Measurements from ENCODE around the gene ABCC9.

ABCC9 gene

DNA sequence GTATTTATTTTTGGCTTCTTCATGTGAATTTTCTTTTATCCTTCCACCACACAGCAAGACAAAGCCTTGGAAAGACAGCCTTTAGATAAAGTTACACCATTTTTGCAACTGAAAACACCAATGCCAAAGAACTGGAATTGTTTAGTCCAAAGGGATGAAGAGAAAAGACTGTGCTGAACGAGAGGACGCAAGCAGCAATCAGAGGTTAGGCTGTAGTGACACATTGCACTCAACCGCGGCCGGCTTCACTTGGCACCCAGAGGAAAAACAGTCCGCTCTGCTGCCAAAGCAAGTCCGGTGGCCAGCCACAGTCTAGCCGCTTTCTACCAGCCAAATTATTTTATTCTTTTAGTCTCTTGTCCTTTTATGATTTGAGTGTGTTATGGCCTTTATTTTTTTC is 117.6 kb downstream of the ABCC9 start:
- TF ChIP-seq, protein P1, sequence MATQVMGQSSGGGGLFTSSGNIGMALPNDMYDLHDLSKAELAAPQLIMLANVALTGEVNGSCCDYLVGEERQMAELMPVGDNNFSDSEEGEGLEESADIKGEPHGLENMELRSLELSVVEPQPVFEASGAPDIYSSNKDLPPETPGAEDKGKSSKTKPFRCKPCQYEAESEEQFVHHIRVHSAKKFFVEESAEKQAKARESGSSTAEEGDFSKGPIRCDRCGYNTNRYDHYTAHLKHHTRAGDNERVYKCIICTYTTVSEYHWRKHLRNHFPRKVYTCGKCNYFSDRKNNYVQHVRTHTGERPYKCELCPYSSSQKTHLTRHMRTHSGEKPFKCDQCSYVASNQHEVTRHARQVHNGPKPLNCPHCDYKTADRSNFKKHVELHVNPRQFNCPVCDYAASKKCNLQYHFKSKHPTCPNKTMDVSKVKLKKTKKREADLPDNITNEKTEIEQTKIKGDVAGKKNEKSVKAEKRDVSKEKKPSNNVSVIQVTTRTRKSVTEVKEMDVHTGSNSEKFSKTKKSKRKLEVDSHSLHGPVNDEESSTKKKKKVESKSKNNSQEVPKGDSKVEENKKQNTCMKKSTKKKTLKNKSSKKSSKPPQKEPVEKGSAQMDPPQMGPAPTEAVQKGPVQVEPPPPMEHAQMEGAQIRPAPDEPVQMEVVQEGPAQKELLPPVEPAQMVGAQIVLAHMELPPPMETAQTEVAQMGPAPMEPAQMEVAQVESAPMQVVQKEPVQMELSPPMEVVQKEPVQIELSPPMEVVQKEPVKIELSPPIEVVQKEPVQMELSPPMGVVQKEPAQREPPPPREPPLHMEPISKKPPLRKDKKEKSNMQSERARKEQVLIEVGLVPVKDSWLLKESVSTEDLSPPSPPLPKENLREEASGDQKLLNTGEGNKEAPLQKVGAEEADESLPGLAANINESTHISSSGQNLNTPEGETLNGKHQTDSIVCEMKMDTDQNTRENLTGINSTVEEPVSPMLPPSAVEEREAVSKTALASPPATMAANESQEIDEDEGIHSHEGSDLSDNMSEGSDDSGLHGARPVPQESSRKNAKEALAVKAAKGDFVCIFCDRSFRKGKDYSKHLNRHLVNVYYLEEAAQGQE (IDR thresholded peaks at IDR 0.05; ENCODE audit: insufficient replicate concordance, low read depth) = no peak
- no peak for TF ChIP-seq POLR2AphosphoS5 (IDR thresholded peaks at IDR 0.05; ENCODE audit: low read depth)
- TF ChIP-seq, protein P2, sequence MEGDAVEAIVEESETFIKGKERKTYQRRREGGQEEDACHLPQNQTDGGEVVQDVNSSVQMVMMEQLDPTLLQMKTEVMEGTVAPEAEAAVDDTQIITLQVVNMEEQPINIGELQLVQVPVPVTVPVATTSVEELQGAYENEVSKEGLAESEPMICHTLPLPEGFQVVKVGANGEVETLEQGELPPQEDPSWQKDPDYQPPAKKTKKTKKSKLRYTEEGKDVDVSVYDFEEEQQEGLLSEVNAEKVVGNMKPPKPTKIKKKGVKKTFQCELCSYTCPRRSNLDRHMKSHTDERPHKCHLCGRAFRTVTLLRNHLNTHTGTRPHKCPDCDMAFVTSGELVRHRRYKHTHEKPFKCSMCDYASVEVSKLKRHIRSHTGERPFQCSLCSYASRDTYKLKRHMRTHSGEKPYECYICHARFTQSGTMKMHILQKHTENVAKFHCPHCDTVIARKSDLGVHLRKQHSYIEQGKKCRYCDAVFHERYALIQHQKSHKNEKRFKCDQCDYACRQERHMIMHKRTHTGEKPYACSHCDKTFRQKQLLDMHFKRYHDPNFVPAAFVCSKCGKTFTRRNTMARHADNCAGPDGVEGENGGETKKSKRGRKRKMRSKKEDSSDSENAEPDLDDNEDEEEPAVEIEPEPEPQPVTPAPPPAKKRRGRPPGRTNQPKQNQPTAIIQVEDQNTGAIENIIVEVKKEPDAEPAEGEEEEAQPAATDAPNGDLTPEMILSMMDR (IDR thresholded peaks at IDR 0.05; ENCODE audit: insufficient read depth, low read length) = no peak
- TF ChIP-seq SPI1 (IDR thresholded peaks at IDR 0.05; ENCODE audit: borderline replicate concordance, low read depth) = no peak
- TF ChIP-seq GABPA (IDR thresholded peaks at IDR 0.05; ENCODE audit: low read depth) = no peak
- DNase-seq (ENCODE audit: low read depth in 1 of 2, low spot score in 1 of 2) = no peak
- Histone ChIP-seq H3K27me3 (ENCODE audit: insufficient read depth, poor library complexity, severe bottlenecking) (no peaks in the 10 kb centered on the region), H3K4me3 (replicated peaks; ENCODE audit: insufficient read depth, low read length) (no peak overlapping the region), H3K27ac (replicated peaks) (no peak overlapping the region)

DNA sequence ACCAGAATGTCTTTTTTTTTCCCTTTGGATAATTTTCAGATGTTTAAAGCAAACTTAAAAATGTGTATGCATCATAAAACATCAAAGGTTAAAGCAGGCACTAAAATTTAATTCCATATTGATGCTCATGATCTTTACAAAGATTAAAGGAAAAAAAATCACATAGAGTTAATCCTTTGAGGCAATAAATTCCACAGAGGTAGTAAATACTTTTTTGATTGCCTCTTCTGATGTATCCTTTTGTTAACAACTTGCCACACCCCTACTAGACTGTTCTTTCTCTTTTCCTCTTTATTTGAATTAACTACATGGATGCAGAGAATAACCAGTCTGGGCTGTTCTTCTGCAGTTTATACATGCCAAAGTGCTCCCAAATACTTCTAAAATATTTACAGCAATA is 121.5 kb downstream of the ABCC9 start:
- H3K27me3 ChIP-seq (ENCODE audit: insufficient read depth, poor library complexity, severe bottlenecking) = no peaks in the 10 kb centered on the region
- TF ChIP-seq, protein P2 (IDR thresholded peaks at IDR 0.05; ENCODE audit: insufficient read depth, low read length) = no peak
- no peak for TF ChIP-seq SPI1 (IDR thresholded peaks at IDR 0.05; ENCODE audit: borderline replicate concordance, low read depth)
- no peak for TF ChIP-seq POLR2AphosphoS5 (IDR thresholded peaks at IDR 0.05; ENCODE audit: low read depth)
- no peak for TF ChIP-seq GABPA (IDR thresholded peaks at IDR 0.05; ENCODE audit: low read depth)
- TF ChIP-seq, protein P1 (IDR thresholded peaks at IDR 0.05; ENCODE audit: insufficient replicate concordance, low read depth) = no peak
- no peak overlapping the region for H3K4me3 ChIP-seq (replicated peaks; ENCODE audit: insufficient read depth, low read length)
- no peak overlapping the region for H3K27ac ChIP-seq (replicated peaks)
- no peak for DNase-seq (ENCODE audit: low read depth in 1 of 2, low spot score in 1 of 2)

DNA sequence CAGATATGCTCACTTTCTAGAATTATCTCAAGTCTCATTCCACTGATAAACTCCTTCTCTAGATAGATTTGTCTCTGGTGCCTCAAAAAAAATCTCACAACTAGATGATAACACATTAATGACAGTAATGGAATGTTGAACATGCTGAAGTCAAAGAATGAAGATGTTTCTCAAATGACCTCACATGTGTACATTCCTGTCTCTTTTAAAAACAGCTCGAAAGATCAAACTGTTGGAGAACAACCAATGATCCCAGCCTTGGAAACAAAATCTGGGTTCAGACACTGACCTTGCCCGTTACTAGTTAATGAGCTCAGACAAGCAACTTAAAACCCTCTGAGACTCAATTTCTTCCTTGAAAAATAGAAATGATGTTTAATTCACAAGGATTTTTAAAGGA is 122.0 kb downstream of the ABCC9 start:
- DNase-seq (ENCODE audit: low read depth in 1 of 2, low spot score in 1 of 2) = no peak
- Histone ChIP-seq H3K27me3 (ENCODE audit: insufficient read depth, poor library complexity, severe bottlenecking) (no peaks in the 10 kb centered on the region), H3K4me3 (replicated peaks; ENCODE audit: insufficient read depth, low read length) (no peak overlapping the region), H3K27ac (replicated peaks) (no peak overlapping the region)
- TF ChIP-seq GABPA (IDR thresholded peaks at IDR 0.05; ENCODE audit: low read depth) (no peak), POLR2AphosphoS5 (IDR thresholded peaks at IDR 0.05; ENCODE audit: low read depth) (no peak), SPI1 (IDR thresholded peaks at IDR 0.05; ENCODE audit: borderline replicate concordance, low read depth) (no peak)
- TF ChIP-seq, protein P2 (IDR thresholded peaks at IDR 0.05; ENCODE audit: insufficient read depth, low read length) = no peak

DNA sequence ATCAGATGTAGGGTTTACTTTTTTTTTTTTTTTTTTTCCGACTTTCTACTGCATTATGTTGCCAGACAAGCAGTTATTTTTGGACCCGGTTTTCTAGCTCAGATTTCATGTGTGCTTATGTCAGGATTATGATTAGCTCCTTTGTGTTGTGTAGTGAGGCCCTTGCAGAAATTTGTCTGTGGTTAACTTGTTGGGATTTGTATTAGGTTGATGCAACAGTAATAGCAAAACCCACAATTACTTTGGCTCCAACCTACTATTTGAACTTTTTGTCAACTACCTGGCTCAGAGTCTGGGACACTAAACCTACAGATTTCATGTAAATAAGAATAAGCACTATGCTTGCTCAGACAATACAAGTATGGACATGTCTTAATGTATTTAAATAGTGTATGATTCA is 122.6 kb downstream of the ABCC9 start:
- H3K27ac ChIP-seq (replicated peaks) = no peak overlapping the region
- H3K27me3 ChIP-seq (ENCODE audit: insufficient read depth, poor library complexity, severe bottlenecking) = no peaks in the 10 kb centered on the region
- DNase-seq (ENCODE audit: low read depth in 1 of 2, low spot score in 1 of 2) = no peak
- no peak overlapping the region for H3K4me3 ChIP-seq (replicated peaks; ENCODE audit: insufficient read depth, low read length)
- TF ChIP-seq, protein P1 (IDR thresholded peaks at IDR 0.05; ENCODE audit: insufficient replicate concordance, low read depth) = no peak
- TF ChIP-seq GABPA (IDR thresholded peaks at IDR 0.05; ENCODE audit: low read depth) (no peak), POLR2AphosphoS5 (IDR thresholded peaks at IDR 0.05; ENCODE audit: low read depth) (no peak), SPI1 (IDR thresholded peaks at IDR 0.05; ENCODE audit: borderline replicate concordance, low read depth) (no peak)
- TF ChIP-seq, protein P2 (IDR thresholded peaks at IDR 0.05; ENCODE audit: insufficient read depth, low read length) = no peak

Measured in HL-60 (cell line).